Prostate gland (tissue), 2 donors: ENCODE data around the gene PGBD2.

Experiments
- POLR2A ChIP-seq: fragments of 450-650 bp; IDR thresholded peaks from one replicate; pipeline ENCODE4 v1.6.1; 2016; ENCODE audit warnings: antibody characterized with exemption, mild to moderate bottlenecking
- POLR2AphosphoS5 ChIP-seq: sonication (generic); formaldehyde crosslinking; IDR thresholded peaks from one replicate; pipeline ENCODE4 v1.6.1; 2017; ENCODE audit warnings: antibody characterized with exemption
- TF ChIP-seq, protein P1 (sequence below), 4 experiments: fragments of 200-600 bp in 2 of 4; fragments of 450-650 bp in 2 of 4; sonication (generic) in 2 of 4; IDR thresholded peaks; 1 replicate in 3 of 4; 2 replicates in 1 of 4; pipeline ENCODE4 v1.5.1; 2016 to 2019; ENCODE audit warnings: antibody characterized with exemption in 4 of 4, mild to moderate bottlenecking in 2 of 4, moderate library complexity in 2 of 4

- TF ChIP-seq, protein P1, sequence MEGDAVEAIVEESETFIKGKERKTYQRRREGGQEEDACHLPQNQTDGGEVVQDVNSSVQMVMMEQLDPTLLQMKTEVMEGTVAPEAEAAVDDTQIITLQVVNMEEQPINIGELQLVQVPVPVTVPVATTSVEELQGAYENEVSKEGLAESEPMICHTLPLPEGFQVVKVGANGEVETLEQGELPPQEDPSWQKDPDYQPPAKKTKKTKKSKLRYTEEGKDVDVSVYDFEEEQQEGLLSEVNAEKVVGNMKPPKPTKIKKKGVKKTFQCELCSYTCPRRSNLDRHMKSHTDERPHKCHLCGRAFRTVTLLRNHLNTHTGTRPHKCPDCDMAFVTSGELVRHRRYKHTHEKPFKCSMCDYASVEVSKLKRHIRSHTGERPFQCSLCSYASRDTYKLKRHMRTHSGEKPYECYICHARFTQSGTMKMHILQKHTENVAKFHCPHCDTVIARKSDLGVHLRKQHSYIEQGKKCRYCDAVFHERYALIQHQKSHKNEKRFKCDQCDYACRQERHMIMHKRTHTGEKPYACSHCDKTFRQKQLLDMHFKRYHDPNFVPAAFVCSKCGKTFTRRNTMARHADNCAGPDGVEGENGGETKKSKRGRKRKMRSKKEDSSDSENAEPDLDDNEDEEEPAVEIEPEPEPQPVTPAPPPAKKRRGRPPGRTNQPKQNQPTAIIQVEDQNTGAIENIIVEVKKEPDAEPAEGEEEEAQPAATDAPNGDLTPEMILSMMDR (IDR thresholded peaks at IDR 0.05): no peak
- peak; percentile 78 for TF ChIP-seq POLR2A
- TF ChIP-seq POLR2AphosphoS5: peak; percentile 82
Observed at GRCh38 chr1:248862998-248863881, 42.8 kb upstream of the PGBD2 start.
